ENCODE results near the gene ZDHHC14. TPM values are rescaled to one million over a fixed set of nuclear protein-coding genes. Genes with fewer than 3 reads are reported as not detected.
A peak's percentile ranks its signal among the peaks of the same experiment; 100 is the strongest.

Gene ZDHHC14
- total RNA-seq, 1 donor from 2014 or later = 14.4 TPM

GRCh38 chr6:157468574-157468973 is 87.6 kb downstream of the ZDHHC14 start:
- Mint-ChIP-seq H3K4me1 (ENCODE audit: low read depth) (peaks cover 45% of the 10 kb centered on the region), H3K27me3 (ENCODE audit: insufficient read depth) (no peaks in the 10 kb centered on the region), H3K36me3 (ENCODE audit: low read depth) (peaks cover 12% of the 10 kb centered on the region), H3K9me3 (no peaks in the 10 kb centered on the region), H3K27ac (no peak overlapping the region), H3K4me3 (no peak overlapping the region)
- intact Hi-C loops (cut with micrococcal nuclease) = loop anchor here (10.0 kb wide), 2 partner anchors 364 to 416 kb away; no protein-coding TSS in a partner anchor
- no peak for DNase-seq (ENCODE audit: low spot score)

DNA sequence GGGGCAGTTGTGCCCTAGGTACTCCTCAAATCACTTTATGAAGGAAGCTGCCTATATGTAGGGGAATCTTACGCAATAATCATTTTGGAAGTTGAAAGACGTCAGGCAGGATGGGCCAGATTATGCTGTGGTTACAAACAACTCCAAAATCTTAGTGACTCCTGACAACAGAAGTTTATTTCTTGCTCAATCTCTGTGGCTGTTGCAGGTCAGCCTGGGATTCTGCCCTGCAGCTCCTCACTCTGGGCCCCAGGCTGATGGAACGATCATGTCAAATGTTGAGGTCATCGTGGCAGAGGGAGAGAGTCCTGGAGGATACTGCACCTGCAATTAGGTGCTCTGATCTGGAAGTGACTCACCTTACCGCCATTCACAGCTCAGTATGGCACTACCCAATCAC is 88.4 kb downstream of the ZDHHC14 start:
- H3K9me3 Mint-ChIP-seq = no peaks in the 10 kb centered on the region
- intact Hi-C loops (cut with micrococcal nuclease) = loop anchor here (10.0 kb wide), 2 partner anchors 365 to 415 kb away; no protein-coding TSS in a partner anchor
- peaks cover 12% of the 10 kb centered on the region for H3K36me3 Mint-ChIP-seq (ENCODE audit: low read depth)
- H3K27ac Mint-ChIP-seq = no peak overlapping the region
- no peak overlapping the region for H3K4me3 Mint-ChIP-seq
- H3K27me3 Mint-ChIP-seq (ENCODE audit: insufficient read depth) = no peaks in the 10 kb centered on the region
- DNase-seq (ENCODE audit: low spot score) = no peak
- peaks cover 41% of the 10 kb centered on the region for H3K4me1 Mint-ChIP-seq (ENCODE audit: low read depth)

DNA sequence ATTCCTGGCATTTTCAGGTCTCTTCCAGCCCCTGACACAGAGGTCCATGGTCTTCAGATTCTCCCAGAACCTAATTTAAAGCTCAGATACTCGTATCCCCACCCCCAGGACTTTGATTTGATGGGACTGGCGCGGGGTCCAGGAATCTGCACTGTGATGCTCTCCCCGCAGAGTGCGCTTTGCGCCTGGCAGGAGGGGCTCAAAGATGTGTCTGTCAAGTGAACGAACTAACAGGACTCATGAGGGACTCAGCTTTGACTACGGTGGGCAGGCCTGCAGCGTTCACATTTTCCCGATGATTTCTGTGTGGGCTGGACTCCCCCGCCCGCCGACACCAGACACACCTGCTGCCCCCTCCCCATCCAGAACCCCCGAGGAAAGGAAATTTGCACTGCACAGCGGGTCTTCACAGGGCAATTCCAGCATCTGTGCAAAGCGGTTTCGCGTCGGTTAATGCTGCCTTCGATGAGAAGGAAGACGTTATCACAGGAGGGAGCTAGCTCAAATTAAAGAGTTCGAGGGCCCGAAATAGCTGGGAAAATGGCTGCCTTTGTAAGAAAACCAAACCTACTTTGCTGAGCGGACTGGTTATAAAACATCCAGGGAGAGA is 90.2 kb downstream of the ZDHHC14 start:
- peaks cover 9% of the 10 kb centered on the region for H3K36me3 Mint-ChIP-seq (ENCODE audit: low read depth)
- peaks cover 5% of the 10 kb centered on the region for H3K27me3 Mint-ChIP-seq (ENCODE audit: insufficient read depth)
- H3K4me3 Mint-ChIP-seq = no peak overlapping the region
- intact Hi-C loops (cut with micrococcal nuclease) = no loop called here
- no peak for DNase-seq (ENCODE audit: low spot score)
- no peak overlapping the region for H3K27ac Mint-ChIP-seq
- peaks cover 43% of the 10 kb centered on the region for H3K4me1 Mint-ChIP-seq (ENCODE audit: low read depth)
- peaks cover 10% of the 10 kb centered on the region for H3K9me3 Mint-ChIP-seq

GRCh38 chr6:157471895-157472686 is 91.1 kb downstream of the ZDHHC14 start:
- intact Hi-C loops (cut with micrococcal nuclease) = no loop called here
- Mint-ChIP-seq H3K27ac (no peak overlapping the region), H3K27me3 (ENCODE audit: insufficient read depth) (peaks cover 7% of the 10 kb centered on the region), H3K9me3 (peaks cover 16% of the 10 kb centered on the region), H3K4me3 (no peak overlapping the region), H3K36me3 (ENCODE audit: low read depth) (peaks cover 12% of the 10 kb centered on the region), H3K4me1 (ENCODE audit: low read depth) (peaks cover 47% of the 10 kb centered on the region)
- DNase-seq (ENCODE audit: low spot score) = no peak

GRCh38 chr6:157476797-157477196 is 95.8 kb downstream of the ZDHHC14 start:
- Mint-ChIP-seq H3K36me3 (ENCODE audit: low read depth) (peaks cover 16% of the 10 kb centered on the region), H3K27me3 (ENCODE audit: insufficient read depth) (peaks cover 9% of the 10 kb centered on the region), H3K4me3 (no peak overlapping the region), H3K4me1 (ENCODE audit: low read depth) (peaks cover 35% of the 10 kb centered on the region), H3K27ac (no peak overlapping the region), H3K9me3 (peaks cover 16% of the 10 kb centered on the region)
- intact Hi-C loops (cut with micrococcal nuclease) = no loop called here
- DNase-seq (ENCODE audit: low spot score) = no peak

- no peak overlapping the region for H3K4me3 Mint-ChIP-seq
- H3K36me3 Mint-ChIP-seq (ENCODE audit: low read depth) = peaks cover 19% of the 10 kb centered on the region
- no peak overlapping the region for H3K27ac Mint-ChIP-seq
- intact Hi-C loops (cut with micrococcal nuclease) = no loop called here
- peaks cover 37% of the 10 kb centered on the region for H3K4me1 Mint-ChIP-seq (ENCODE audit: low read depth)
- DNase-seq (ENCODE audit: low spot score) = no peak
- H3K27me3 Mint-ChIP-seq (ENCODE audit: insufficient read depth) = peaks cover 9% of the 10 kb centered on the region
- H3K9me3 Mint-ChIP-seq = peaks cover 19% of the 10 kb centered on the region
Measured at GRCh38 chr6:157478926-157479325, 97.9 kb downstream of the ZDHHC14 start.

DNA sequence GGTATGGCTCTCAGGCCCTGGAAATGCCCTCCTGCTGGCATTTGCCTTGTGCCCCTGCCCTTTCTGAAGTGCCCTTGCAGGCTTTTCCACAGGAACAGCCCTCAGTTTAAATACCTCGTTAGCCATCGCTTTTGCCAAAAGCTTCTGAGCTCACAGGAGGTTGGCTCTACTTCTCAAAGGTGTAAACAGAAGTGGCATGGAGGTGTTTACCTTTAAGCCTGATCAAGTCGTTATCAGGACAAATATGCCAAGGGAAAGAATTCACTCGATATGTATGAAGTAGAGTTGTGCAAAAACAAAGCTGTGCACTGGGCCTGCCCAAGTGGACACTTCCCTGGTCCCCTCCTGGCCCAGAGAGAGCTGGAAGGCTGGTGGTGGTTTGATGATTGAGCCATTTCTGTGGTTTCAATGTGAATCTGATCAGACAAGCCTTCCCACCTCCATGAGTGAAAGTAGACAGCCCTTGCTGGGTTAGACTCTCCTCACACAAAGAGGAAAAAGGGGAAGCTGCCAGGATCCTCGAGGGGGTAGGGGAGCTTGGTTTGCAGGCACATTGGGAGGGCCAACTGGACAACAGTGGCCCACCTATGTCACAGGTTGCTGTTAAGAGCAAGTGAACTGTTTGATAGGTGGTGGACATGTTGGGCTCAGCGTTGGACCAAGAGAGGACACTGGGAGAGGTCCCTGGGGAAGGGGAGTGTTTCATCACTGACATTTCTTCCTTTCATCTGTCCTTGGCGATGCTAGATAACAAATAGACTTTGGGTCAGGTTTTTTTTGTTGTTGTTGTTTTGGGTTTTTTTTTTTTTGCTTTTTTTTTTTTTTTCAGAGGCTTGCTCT is 98.7 kb downstream of the ZDHHC14 start:
- Mint-ChIP-seq H3K27ac (no peak overlapping the region), H3K9me3 (peaks cover 20% of the 10 kb centered on the region), H3K4me1 (ENCODE audit: low read depth) (peaks cover 33% of the 10 kb centered on the region), H3K27me3 (ENCODE audit: insufficient read depth) (peaks cover 9% of the 10 kb centered on the region), H3K4me3 (no peak overlapping the region), H3K36me3 (ENCODE audit: low read depth) (peaks cover 19% of the 10 kb centered on the region)
- intact Hi-C loops (cut with micrococcal nuclease) = no loop called here
- DNase-seq (ENCODE audit: low spot score) = no peak

GRCh38 chr6:157481189-157481864 is 100.3 kb downstream of the ZDHHC14 start:
- H3K4me1 Mint-ChIP-seq (ENCODE audit: low read depth) = peaks cover 30% of the 10 kb centered on the region
- H3K9me3 Mint-ChIP-seq = peaks cover 9% of the 10 kb centered on the region
- no peak overlapping the region for H3K4me3 Mint-ChIP-seq
- H3K27ac Mint-ChIP-seq = no peak overlapping the region
- H3K27me3 Mint-ChIP-seq (ENCODE audit: insufficient read depth) = peaks cover 3% of the 10 kb centered on the region
- DNase-seq (ENCODE audit: low spot score) = no peak
- intact Hi-C loops (cut with micrococcal nuclease) = no loop called here
- peaks cover 13% of the 10 kb centered on the region for H3K36me3 Mint-ChIP-seq (ENCODE audit: low read depth)

DNA sequence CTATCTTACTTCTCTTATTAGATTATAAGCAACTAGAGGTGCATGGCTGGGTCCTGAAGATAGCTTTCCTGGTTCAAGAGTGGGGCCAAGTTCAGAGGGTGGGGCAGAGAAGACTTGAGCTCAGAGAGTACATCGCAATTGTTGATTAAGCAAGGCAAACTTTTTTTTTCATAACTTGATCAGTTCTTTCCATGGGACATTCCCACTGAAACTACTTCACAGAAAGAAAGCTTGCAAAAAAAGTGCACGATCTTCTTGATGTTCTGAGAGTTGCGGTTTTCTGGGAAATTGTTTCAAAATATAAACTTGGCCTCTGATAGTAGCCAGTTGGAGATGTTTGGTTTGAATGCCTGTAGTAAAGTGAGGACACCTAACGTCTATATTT is 100.9 kb downstream of the ZDHHC14 start:
- DNase-seq (ENCODE audit: low spot score) = no peak
- H3K9me3 Mint-ChIP-seq = peaks cover 4% of the 10 kb centered on the region
- H3K27me3 Mint-ChIP-seq (ENCODE audit: insufficient read depth) = peaks cover 1% of the 10 kb centered on the region
- H3K36me3 Mint-ChIP-seq (ENCODE audit: low read depth) = peaks cover 15% of the 10 kb centered on the region
- H3K4me3 Mint-ChIP-seq = no peak overlapping the region
- H3K4me1 Mint-ChIP-seq (ENCODE audit: low read depth) = peaks cover 30% of the 10 kb centered on the region
- H3K27ac Mint-ChIP-seq = no peak overlapping the region
- intact Hi-C loops (cut with micrococcal nuclease) = no loop called here

DNA sequence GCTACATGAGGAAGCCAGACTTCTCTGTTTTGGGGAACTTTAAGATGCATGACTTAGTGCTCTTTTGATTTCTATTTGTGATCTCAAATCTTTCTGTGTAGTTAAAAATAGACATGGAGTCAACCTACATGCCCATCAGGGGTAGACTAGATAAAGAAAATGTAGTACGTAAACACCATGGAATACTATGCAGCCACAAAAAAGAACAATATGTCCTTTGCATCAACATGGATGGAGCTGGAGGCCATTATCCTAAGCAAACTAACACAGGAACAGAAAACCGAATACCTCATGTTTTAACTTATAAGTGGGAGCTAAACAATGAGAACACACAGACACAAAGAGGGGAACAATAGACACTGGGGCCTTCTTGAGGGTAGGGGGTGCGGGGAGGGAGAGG is 102.8 kb downstream of the ZDHHC14 start:
- H3K4me1 Mint-ChIP-seq (ENCODE audit: low read depth) = peaks cover 45% of the 10 kb centered on the region
- no peak for DNase-seq (ENCODE audit: low spot score)
- intact Hi-C loops (cut with micrococcal nuclease) = no loop called here

DNA sequence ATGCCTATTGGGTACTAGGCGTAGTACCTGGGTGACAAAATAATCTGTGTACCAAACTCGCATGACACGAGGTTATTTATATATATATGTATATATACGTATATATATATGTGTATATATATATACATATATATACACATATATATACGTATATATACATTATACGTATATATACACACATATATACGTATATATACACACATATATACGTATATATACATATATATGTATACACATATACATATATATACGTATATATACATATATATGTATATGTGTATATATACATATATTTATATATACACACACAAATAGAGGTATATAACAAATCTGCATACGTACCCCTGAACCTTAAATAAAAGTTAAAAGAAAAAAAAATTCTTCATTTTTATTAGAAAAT is 103.2 kb downstream of the ZDHHC14 start:
- Mint-ChIP-seq H3K36me3 (ENCODE audit: low read depth) (peaks cover 13% of the 10 kb centered on the region), H3K4me3 (no peak overlapping the region)

More for the DNA sequence above, 102.8 kb downstream of the ZDHHC14 start:
- peaks cover 13% of the 10 kb centered on the region for H3K36me3 Mint-ChIP-seq (ENCODE audit: low read depth)
- no peak overlapping the region for H3K4me3 Mint-ChIP-seq
- peaks cover 1% of the 10 kb centered on the region for H3K27me3 Mint-ChIP-seq (ENCODE audit: insufficient read depth)
- no peak overlapping the region for H3K27ac Mint-ChIP-seq
- H3K9me3 Mint-ChIP-seq = peaks cover 4% of the 10 kb centered on the region

DNA sequence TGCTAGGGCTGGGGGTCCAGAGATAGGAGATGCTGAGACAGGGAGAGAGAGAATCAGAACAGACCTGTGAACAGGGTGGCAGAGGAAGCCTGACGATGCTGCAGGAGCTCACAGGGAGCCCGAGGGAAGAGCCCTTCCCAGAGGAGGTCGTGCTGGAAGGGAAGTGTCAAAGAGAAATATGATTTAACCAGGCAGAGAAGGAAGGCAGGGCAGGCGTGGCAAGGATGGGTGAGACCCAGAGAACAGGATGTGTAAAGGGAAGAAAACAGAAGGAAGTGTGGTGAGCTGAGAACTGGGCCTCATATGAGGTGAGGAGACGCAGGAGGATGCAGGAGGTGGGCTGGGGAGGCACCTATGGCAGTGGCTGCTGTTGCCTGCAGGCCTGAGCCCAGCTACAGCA is 105.6 kb downstream of the ZDHHC14 start:
- DNase-seq (ENCODE audit: low spot score) = peak; percentile 25
- H3K4me3 Mint-ChIP-seq = peak overlapping the region; percentile 8
- H3K27ac Mint-ChIP-seq = peak overlapping the region; percentile 70
- intact Hi-C loops (cut with micrococcal nuclease) = no loop called here
- H3K36me3 Mint-ChIP-seq (ENCODE audit: low read depth) = peaks cover 14% of the 10 kb centered on the region
- H3K4me1 Mint-ChIP-seq (ENCODE audit: low read depth) = peaks cover 51% of the 10 kb centered on the region
- H3K27me3 Mint-ChIP-seq (ENCODE audit: insufficient read depth) = peaks cover 1% of the 10 kb centered on the region
- H3K9me3 Mint-ChIP-seq = peaks cover 4% of the 10 kb centered on the region

More for the DNA sequence above, 103.2 kb downstream of the ZDHHC14 start:
- intact Hi-C loops (cut with micrococcal nuclease) = no loop called here
- H3K27me3 Mint-ChIP-seq (ENCODE audit: insufficient read depth) = peaks cover 1% of the 10 kb centered on the region
- H3K27ac Mint-ChIP-seq = no peak overlapping the region
- H3K9me3 Mint-ChIP-seq = peaks cover 4% of the 10 kb centered on the region
- no peak for DNase-seq (ENCODE audit: low spot score)
- H3K4me1 Mint-ChIP-seq (ENCODE audit: low read depth) = peaks cover 50% of the 10 kb centered on the region

Measured in activated T-helper 1 cell treated with anti-CD3 and anti-CD28 coated beads, Interleukin-12 subunit alpha, Interleukin-12 subunit beta, Interleukin-2, Interleukin-4 antibody, amounts not matched to agents 30 ng/mL and 10 ng/mL and 1 ng/mL, durations not matched to agents 14 hours and 24 hours and 36 hours (primary cell).